Umbilical cord (tissue), 2 donors: ENCODE data around the gene TMEM125. TPM values are rescaled to one million over a fixed set of nuclear protein-coding genes. Genes with fewer than 3 reads are reported as not detected.

Source experiments
- DNase-seq: peaks from one replicate; pipeline ENCODE4 v3.0.0-alpha.2; 2015; ENCODE audit warnings: low spot score
- total RNA-seq: library from RNA; depleted of rRNA; stranded (reverse); fragments of >200 nt; gene quantifications from one replicate; pipeline ENCODE4 v1.2.3, GENCODE V29; 2014; ENCODE audit warnings: low replicate concordance; ENCODE audit not compliant: insufficient read depth

The TMEM125 gene
- total RNA-seq, 1 donor from 2014 or later = 0.72 TPM

GRCh38 chr1:43311521-43311920 lies 41.7 kb downstream of the TMEM125 start:
- DNase-seq = no peak

- no peak for DNase-seq
Measured at GRCh38 chr1:43312212-43312623, 42.4 kb downstream of the TMEM125 start.

GRCh38 chr1:43312663-43313515 lies 43.1 kb downstream of the TMEM125 start:
- no peak for DNase-seq

- no peak for DNase-seq
Measured at GRCh38 chr1:43313771-43314170, 44.0 kb downstream of the TMEM125 start.

GRCh38 chr1:43314233-43314632 lies 44.5 kb downstream of the TMEM125 start:
- no peak for DNase-seq

- no peak for DNase-seq
Measured at GRCh38 chr1:43315481-43315880, 45.7 kb downstream of the TMEM125 start.

GRCh38 chr1:43315963-43316737 lies 46.4 kb downstream of the TMEM125 start:
- no peak for DNase-seq

GRCh38 chr1:43316738-43317520 lies 47.1 kb downstream of the TMEM125 start:
- no peak for DNase-seq

- DNase-seq = no peak
Measured at GRCh38 chr1:43317817-43318471, 48.2 kb downstream of the TMEM125 start.

GRCh38 chr1:43318831-43319230 lies 49.0 kb downstream of the TMEM125 start:
- DNase-seq = no peak

GRCh38 chr1:43319288-43319687 lies 49.5 kb downstream of the TMEM125 start:
- DNase-seq = no peak

- no peak for DNase-seq
Measured at GRCh38 chr1:43319766-43320165, 50.0 kb downstream of the TMEM125 start.

GRCh38 chr1:43321331-43321891 lies 51.6 kb downstream of the TMEM125 start:
- no peak for DNase-seq

- DNase-seq = no peak
Measured at GRCh38 chr1:43322506-43322905, 52.7 kb downstream of the TMEM125 start.

Other genes starting within 250 kb of the TMEM125 start
- gene EBNA1BP2, start 97.7 kb upstream of the TMEM125 start, total RNA-seq = 28.4 TPM
- 5.3 TPM for gene CFAP57, start 97.7 kb upstream of the TMEM125 start, total RNA-seq
- 0.48 TPM for gene C1orf210, start 15.6 kb downstream of the TMEM125 start, total RNA-seq
- 17.1 TPM for gene TIE1, start 31.0 kb downstream of the TMEM125 start, total RNA-seq
- not detected for gene MPL, start 67.8 kb downstream of the TMEM125 start, total RNA-seq
- 1.4 TPM for gene CDC20, start 89.0 kb downstream of the TMEM125 start, total RNA-seq
- 18.1 TPM for gene ELOVL1, start 98.0 kb downstream of the TMEM125 start, total RNA-seq
- 33.0 TPM for gene MED8, start 119.8 kb downstream of the TMEM125 start, total RNA-seq
- 32.5 TPM for gene SZT2, start 119.9 kb downstream of the TMEM125 start, total RNA-seq
- gene HYI, start 183.9 kb downstream of the TMEM125 start, total RNA-seq = 46.5 TPM